H1 (cell line): ENCODE results near the gene DGKH. TPM values are rescaled to one million over a fixed set of nuclear protein-coding genes. Genes with fewer than 3 reads are reported as not detected.

Experiments
- CTCF ChIA-PET: fragments of 300-600 bp; sonication (Branson Sonifier 250); formaldehyde crosslinking; loops from one replicate; lab custom pipeline; 2021; ENCODE audit not compliant: partially characterized antibody; lab: Charles Lee
- POLR2A ChIA-PET: fragments of 300-600 bp; sonication (Branson Sonifier 250); formaldehyde crosslinking; loops from one replicate; lab custom pipeline; 2021; ENCODE audit warnings: inconsistent platforms; ENCODE audit not compliant: partially characterized antibody; lab: Charles Lee
- DNase-seq, 2 experiments: peaks; one replicate each; pipeline versions ENCODE4 v3.0.0 to v3.0.0-alpha.2; 2010 to 2022; ENCODE audit warnings: low spot score in 2 of 2, low read depth in 1 of 2, mixed read lengths in 1 of 2
- FAIRE-seq: peaks from 2 replicates; lab custom pipeline; 2011; peaks lifted over from hg19 to GRCh38; lab: Jason Lieb, UNC
- H2AFZ ChIP-seq: 2 replicates; pipeline ENCODE4 v1.8.1; 2012; ENCODE audit warnings: low read length, inconsistent platforms
- H2AK5ac ChIP-seq: 2 replicates; pipeline ENCODE4 v1.6.1; 2013; ENCODE audit warnings: low read depth, low read length
- H2BK120ac ChIP-seq: replicated peaks from 2 replicates; pipeline ENCODE3; 2013; ENCODE audit warnings: low read depth, low read length, inconsistent platforms
- H2BK12ac ChIP-seq: 2 replicates; pipeline ENCODE4 v1.6.1; 2013; ENCODE audit warnings: low read depth, low read length
- H2BK15ac ChIP-seq: 2 replicates; pipeline ENCODE4 v1.6.1; 2013; ENCODE audit warnings: low read length
- H2BK20ac ChIP-seq: 2 replicates; pipeline ENCODE4 v1.6.1; 2013; ENCODE audit warnings: low read length
- H2BK5ac ChIP-seq: 2 replicates; pipeline ENCODE4 v1.6.1; 2013; ENCODE audit warnings: low read depth, low read length
- H3K14ac ChIP-seq: 2 replicates; pipeline ENCODE4 v1.6.1; 2013; ENCODE audit warnings: inconsistent platforms; ENCODE audit not compliant: insufficient read length
- H3K18ac ChIP-seq: 2 replicates; pipeline ENCODE4 v1.6.1; 2013; ENCODE audit warnings: low read length; ENCODE audit errors: extremely low read depth
- H3K23ac ChIP-seq: 2 replicates; pipeline ENCODE4 v1.6.1; 2013; ENCODE audit warnings: inconsistent platforms; ENCODE audit not compliant: insufficient read length
- H3K23me2 ChIP-seq: 2 replicates; pipeline ENCODE4 v1.6.1; 2013; ENCODE audit warnings: low read depth, low read length
- H3K27ac ChIP-seq: 2 replicates; pipeline ENCODE4 v1.6.1; 2011; ENCODE audit warnings: low read depth, low read length, inconsistent platforms
- H3K27me3 ChIP-seq, 4 experiments: replicated peaks in 1 of 4; 1 replicate in 1 of 4; 2 replicates in 3 of 4; pipeline versions ENCODE4 v1.6.1 to v1.8.1; 2011 to 2013; ENCODE audit warnings: low read length in 3 of 4, mild to moderate bottlenecking in 3 of 4, inconsistent platforms in 2 of 4, mixed read lengths in 2 of 4, moderate library complexity in 1 of 4; ENCODE audit not compliant: control insufficient read depth in 3 of 4, insufficient read depth in 3 of 4; ENCODE audit errors: extremely low read depth in 1 of 4
- H3K36me3 ChIP-seq, 4 experiments: 2 replicates each; pipeline versions ENCODE4 v1.6.1 to v1.8.1; 2011 to 2013; ENCODE audit warnings: mild to moderate bottlenecking in 4 of 4, low read length in 3 of 4, moderate library complexity in 2 of 4, control low read depth in 1 of 4, inconsistent platforms in 1 of 4; ENCODE audit not compliant: insufficient read depth in 4 of 4, control insufficient read depth in 2 of 4
- H3K4ac ChIP-seq: replicated peaks from 2 replicates; pipeline ENCODE3; 2013; ENCODE audit warnings: low read length, low read depth, mixed read lengths, inconsistent platforms; ENCODE audit not compliant: insufficient read length
- H3K4me1 ChIP-seq, 4 experiments: replicated peaks in 1 of 4; 1 replicate in 1 of 4; 2 replicates in 3 of 4; pipeline versions ENCODE4 v1.6.1 to v1.8.1; 2011 to 2013; ENCODE audit warnings: low read length in 3 of 4, inconsistent platforms in 2 of 4, mixed read lengths in 1 of 4; ENCODE audit not compliant: insufficient read depth in 4 of 4, control insufficient read depth in 3 of 4
- H3K4me2 ChIP-seq, 2 experiments: 2 replicates each; pipeline versions ENCODE4 v1.6.1 to v1.8.1; 2011 to 2013; ENCODE audit warnings: low read depth in 2 of 2, low read length in 2 of 2, control low read depth in 1 of 2, inconsistent platforms in 1 of 2, mild to moderate bottlenecking in 1 of 2; ENCODE audit not compliant: insufficient read depth in 1 of 2
- H3K4me3 ChIP-seq, 4 experiments: fragments of 200-600, 300-600 bp in 1 of 4; sonication (generic), shearing (Covaris generic), sonication (Bioruptor Twin) in 1 of 4; 2 replicates each; pipeline versions ENCODE4 v1.5.1 to v1.8.1; 2011 to 2016; ENCODE audit warnings: low read length in 4 of 4, low read depth in 3 of 4, control low read depth in 2 of 4, inconsistent platforms in 2 of 4, mild to moderate bottlenecking in 2 of 4, mixed read lengths in 1 of 4, moderate library complexity in 1 of 4; ENCODE audit not compliant: insufficient read depth in 2 of 4; ENCODE audit errors: extremely low read depth in 1 of 4
- H3K56ac ChIP-seq: replicated peaks from 2 replicates; pipeline ENCODE3; 2013; ENCODE audit warnings: low read depth, mild to moderate bottlenecking, mixed read lengths, low read length, inconsistent platforms; ENCODE audit not compliant: insufficient read length
- H3K79me1 ChIP-seq: 2 replicates; pipeline ENCODE4 v1.6.1; 2013; ENCODE audit warnings: low read depth, low read length, control low read depth
- H3K79me2 ChIP-seq, 2 experiments: 2 replicates each; pipeline versions ENCODE4 v1.6.1 to v1.8.1; 2012 to 2013; ENCODE audit warnings: low read length in 2 of 2, mild to moderate bottlenecking in 2 of 2, inconsistent platforms in 1 of 2; ENCODE audit not compliant: insufficient read depth in 2 of 2, control insufficient read depth in 1 of 2
- H3K9ac ChIP-seq, 4 experiments: replicated peaks in 1 of 4; 1 replicate in 1 of 4; 2 replicates in 3 of 4; pipeline versions ENCODE4 v1.6.1 to v1.8.1; 2011 to 2013; ENCODE audit warnings: low read depth in 3 of 4, low read length in 3 of 4, control low read depth in 2 of 4, mild to moderate bottlenecking in 2 of 4, moderate library complexity in 2 of 4, inconsistent platforms in 1 of 4; ENCODE audit errors: extremely low read depth in 1 of 4
- H3K9me3 ChIP-seq, 2 experiments: 2 replicates each; pipeline versions ENCODE4 v1.6.1 to v1.8.1; 2012 to 2013; ENCODE audit warnings: mild to moderate bottlenecking in 2 of 2, moderate library complexity in 2 of 2, control low read depth in 1 of 2, inconsistent platforms in 1 of 2, low read depth in 1 of 2, low read length in 1 of 2, mixed read lengths in 1 of 2; ENCODE audit not compliant: insufficient read depth in 2 of 2
- H4K20me1 ChIP-seq, 2 experiments: replicated peaks in 1 of 2; 2 replicates each; pipeline versions ENCODE3 to v1.8.1; 2011 to 2013; ENCODE audit warnings: inconsistent platforms in 2 of 2, low read length in 2 of 2, mild to moderate bottlenecking in 1 of 2; ENCODE audit not compliant: insufficient read depth in 2 of 2, control insufficient read depth in 1 of 2
- H4K5ac ChIP-seq: 2 replicates; pipeline ENCODE4 v1.6.1; 2013; ENCODE audit warnings: low read length, low read depth, mixed read lengths, inconsistent platforms; ENCODE audit not compliant: insufficient read length
- H4K8ac ChIP-seq: 2 replicates; pipeline ENCODE4 v1.8.0; 2013; ENCODE audit warnings: mild to moderate bottlenecking, moderate library complexity, low read length, inconsistent platforms; ENCODE audit not compliant: insufficient read depth; ENCODE audit errors: extremely low read depth
- H4K91ac ChIP-seq: replicated peaks from 2 replicates; pipeline ENCODE3; 2013; ENCODE audit warnings: low read length, mixed read lengths, inconsistent platforms; ENCODE audit not compliant: insufficient read length
- ASH2L ChIP-seq: fragments of 200-600, 300-600 bp; sonication (generic); IDR thresholded peaks from one replicate; pipeline ENCODE4 v1.7.1; 2017; ENCODE audit warnings: low read length
- E2F6 ChIP-seq: IDR thresholded peaks from 2 replicates; pipeline ENCODE4 v1.6.1; 2012; ENCODE audit warnings: inconsistent platforms
- KDM1A ChIP-seq: fragments of 200-600, 300-600 bp; sonication (generic); IDR thresholded peaks from 2 replicates; pipeline ENCODE4 v1.7.1; 2016; ENCODE audit warnings: mild to moderate bottlenecking, low read length, borderline replicate concordance
- MAFK ChIP-seq: IDR thresholded peaks from 2 replicates; pipeline ENCODE4 v1.6.1; 2012; ENCODE audit warnings: low read depth, mild to moderate bottlenecking, improper control_type of control experiment, low read length
- POU5F1 ChIP-seq: IDR thresholded peaks from 2 replicates; pipeline ENCODE4 v1.6.1; 2011; ENCODE audit warnings: low read depth, mild to moderate bottlenecking, low read length, moderate library complexity
- RAD21 ChIP-seq, 2 experiments: IDR thresholded peaks in 1 of 2; conservative IDR thresholded peaks in 1 of 2; 2 replicates each; pipeline ENCODE4 v1.6.1; 2011; ENCODE audit warnings: low read depth in 2 of 2, low read length in 2 of 2, improper control_type of control experiment in 1 of 2, inconsistent platforms in 1 of 2, mild to moderate bottlenecking in 1 of 2, moderate library complexity in 1 of 2
- RBBP5 ChIP-seq: IDR thresholded peaks from 2 replicates; pipeline ENCODE4 v1.7.1; 2012; ENCODE audit warnings: low read depth, mild to moderate bottlenecking, inconsistent platforms, low read length, moderate library complexity, borderline replicate concordance
- USF2 ChIP-seq: IDR thresholded peaks from 2 replicates; pipeline ENCODE4 v1.6.1; 2011; ENCODE audit warnings: low read length, improper control_type of control experiment
- WGBS, 2 experiments: shearing (Covaris generic) in 1 of 2; methylation state at CpG; one replicate each; pipeline versions ENCODE4 v1.1.6 to v1.1.7; 2013 to 2015; ENCODE audit warnings: low lambda C conversion rate in 2 of 2, mixed read lengths in 2 of 2, inconsistent platforms in 1 of 2, low coverage in 1 of 2, missing lambda C conversion rate in 1 of 2; ENCODE audit not compliant: insufficient replicate concordance in 2 of 2, insufficient coverage in 1 of 2, insufficient read length in 1 of 2; ENCODE audit errors: extremely low coverage in 1 of 2, missing lambda C conversion rate in 1 of 2; 5-methylcytosine and 5-hydroxymethylcytosine counted together
- polyA plus RNA-seq, 7 experiments: library from polyadenylated mRNA; depleted of rRNA in 3 of 7; stranded (reverse) in 5 of 7; unstranded in 2 of 7; fragments of >200 nt in 5 of 7; fragments of 200-250 nt in 2 of 7; gene quantifications; 1 replicate in 5 of 7; 2 replicates in 1 of 7; 4 replicates in 1 of 7; pipeline versions ENCODE4 v1.2.1 to v1.2.3, GENCODE V29; 2011 to 2013; ENCODE audit warnings: missing spikeins in 2 of 7, mixed read lengths in 2 of 7
- total RNA-seq: library from RNA; stranded (reverse); fragmentation: NEBNext Ultra II Directional; extraction: Animal tissue kit (Norgen Biotek cat#: 25700); gene quantifications from 2 replicates; pipeline ENCODE4 v1.2.1, GENCODE V29; 2021

The DGKH gene
- total and polyA plus RNA-seq, 2 of the 8 experiments (the other 6 are each of a cell fraction or from before 2014, with no cell fraction given) = 2.1 to 7.9 TPM

GRCh38 chr13:42048684-42049453 is 421 bp downstream of the DGKH start:
- POLR2A ChIA-PET = interaction anchor here (0.5 to 2.3 kb wide), 6 partner anchors 9 to 1240 kb away, joined by 3 to 8 read pairs (median 4); no protein-coding TSS in a partner anchor
- CTCF ChIA-PET = interaction anchor here (1.2 kb wide), 1 partner anchor 23 kb away, joined by 5 read pairs; no protein-coding TSS in a partner anchor
- H3K79me2 ChIP-seq = 0 out of 4 replicates have a peak, but pooled peaks cover 0 to under 1% of the 10 kb centered on the region in 2 experiments
- TF ChIP-seq POU5F1 (no peak), USF2 (no peak), RAD21 (IDR thresholded peaks at IDR 0.05 in 1 of 2, conservative IDR thresholded peaks at IDR 0.05 in 1 of 2; ENCODE audit: low read depth in 2 of 2, low read length in 2 of 2) (no peak; a peak in 1 of 4 replicates), RBBP5 (peak; percentile 49; the same call in 1 of the 2 replicates), MAFK (no peak), E2F6 (no peak), ASH2L (peak; percentile 13), KDM1A (no peak)

More at GRCh38 chr13:42048684-42049453, 421 bp downstream of the DGKH start:
- Histone ChIP-seq H3K79me1 (0 out of 2 replicates have a peak, but pooled peaks cover 3% of the 10 kb centered on the region), H3K9me3 (no peaks in the 10 kb centered on the region), H3K23ac (no peak overlapping the region), H3K4me2 (peak overlapping the region; percentile 95 to 98), H2BK12ac (peak overlapping the region; percentile 80; the same call in 1 of the 2 replicates), H3K9ac (peak overlapping the region; percentile 38 to 70 (median 68)), H3K27me3 (peaks cover 0 to 26% (median 10%) of the 10 kb centered on the region in 4 experiments; a peak in 5 of 7 replicates), H2BK20ac (0 out of 2 replicates have a peak overlapping the region, but pooled peaks have one; percentile 48), H3K4ac (peak overlapping the region; percentile 94), H2BK5ac (peak overlapping the region; percentile 52; the same call in 1 of the 2 replicates), H3K4me3 (peak overlapping the region; percentile 63 to 99 (median 68)), H3K23me2 (peaks cover 15% of the 10 kb centered on the region), H4K8ac (peak overlapping the region; percentile 78), H3K56ac (no peak overlapping the region), H3K36me3 (no peaks in the 10 kb centered on the region), H3K4me1 (peaks cover 0 to 4% (median 4%) of the 10 kb centered on the region in 4 experiments; a peak in 3 of 7 replicates), H2AK5ac (no peak overlapping the region), H4K20me1 (peaks cover 1 to 6% of the 10 kb centered on the region in 2 experiments), H2BK120ac (peak overlapping the region; percentile 64), H4K5ac (peak overlapping the region; percentile 52), H3K14ac (peak overlapping the region; percentile 9), H2BK15ac (peak overlapping the region; percentile 98; the same call in 1 of the 2 replicates), H2AFZ (peak overlapping the region; percentile 86), H3K27ac (no peak overlapping the region), H3K18ac (peak overlapping the region; percentile 97), H4K91ac (peak overlapping the region; percentile 96)
- DNase-seq (peak in 1 of 2 experiments; percentile 83), FAIRE-seq (no peak)
- 0% methylated on average over 41 of the region's 91 CpGs; no CpG with 5 or more reads in 1 of the 2 experiments for WGBS, 2 experiments
